Measurements from ENCODE around the gene FAM180A.

FAM180A gene

DNA sequence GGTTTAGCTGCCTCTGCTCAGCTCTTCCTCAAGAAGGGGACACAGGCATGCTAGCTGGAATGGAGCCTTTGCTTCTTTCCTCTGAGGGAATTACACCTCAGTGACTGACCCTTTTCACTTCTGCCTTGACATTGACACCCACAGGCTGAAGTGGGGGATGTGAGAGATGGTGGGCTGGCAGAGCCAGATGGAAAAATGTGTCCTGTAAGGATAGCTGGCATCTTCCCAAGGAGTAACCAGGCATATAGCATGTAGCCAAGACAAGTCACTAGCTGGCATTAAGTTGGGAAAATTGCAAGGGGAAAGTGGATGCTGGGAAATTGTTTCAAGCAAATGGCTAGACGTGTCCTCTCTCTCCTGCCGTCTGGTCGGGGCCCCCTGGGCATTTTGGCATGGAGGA lies 66.4 kb downstream of the FAM180A start:
- no peak for DNase-seq (ENCODE audit: low read depth)
- TF ChIP-seq CTCF (conservative IDR thresholded peaks at IDR 0.05; ENCODE audit: low read depth, low read length), result no peak
- H3K4me3 ChIP-seq (ENCODE audit: low read depth, low read length), result no peak overlapping the region

GRCh38 chr7:135681762-135682161 lies 66.9 kb downstream of the FAM180A start:
- TF ChIP-seq CTCF (conservative IDR thresholded peaks at IDR 0.05; ENCODE audit: low read depth, low read length), result no peak
- no peak overlapping the region for H3K4me3 ChIP-seq (ENCODE audit: low read depth, low read length)
- DNase-seq (ENCODE audit: low read depth), result no peak
